Fibroblast of villous mesenchyme (primary cell): Measurements from ENCODE around the gene BMP8B. TPM values are rescaled to one million over a fixed set of nuclear protein-coding genes. Genes with fewer than 3 reads are reported as not detected.

Experiments used
- DNase-seq: peaks from one replicate; pipeline ENCODE4 v3.0.0-alpha.2; 2010; ENCODE audit warnings: low read depth
- H3K4me3 ChIP-seq: 2 replicates; pipeline ENCODE4 v1.5.1; 2011; ENCODE audit warnings: low read depth, mild to moderate bottlenecking, low read length
- total RNA-seq: library from RNA; depleted of rRNA; stranded (reverse); fragments of >200 nt; gene quantifications from 2 replicates; pipeline ENCODE4 v1.2.3, GENCODE V29; 2012
- TF ChIP-seq, protein P1 (sequence below): IDR thresholded peaks from 2 replicates; pipeline ENCODE4 v1.5.1; 2012; ENCODE audit warnings: low read depth, mild to moderate bottlenecking, low read length; ENCODE audit not compliant: insufficient read depth

Gene BMP8B
- total RNA-seq, 1 donor, result under 0.01 TPM

- TF ChIP-seq, protein P1, sequence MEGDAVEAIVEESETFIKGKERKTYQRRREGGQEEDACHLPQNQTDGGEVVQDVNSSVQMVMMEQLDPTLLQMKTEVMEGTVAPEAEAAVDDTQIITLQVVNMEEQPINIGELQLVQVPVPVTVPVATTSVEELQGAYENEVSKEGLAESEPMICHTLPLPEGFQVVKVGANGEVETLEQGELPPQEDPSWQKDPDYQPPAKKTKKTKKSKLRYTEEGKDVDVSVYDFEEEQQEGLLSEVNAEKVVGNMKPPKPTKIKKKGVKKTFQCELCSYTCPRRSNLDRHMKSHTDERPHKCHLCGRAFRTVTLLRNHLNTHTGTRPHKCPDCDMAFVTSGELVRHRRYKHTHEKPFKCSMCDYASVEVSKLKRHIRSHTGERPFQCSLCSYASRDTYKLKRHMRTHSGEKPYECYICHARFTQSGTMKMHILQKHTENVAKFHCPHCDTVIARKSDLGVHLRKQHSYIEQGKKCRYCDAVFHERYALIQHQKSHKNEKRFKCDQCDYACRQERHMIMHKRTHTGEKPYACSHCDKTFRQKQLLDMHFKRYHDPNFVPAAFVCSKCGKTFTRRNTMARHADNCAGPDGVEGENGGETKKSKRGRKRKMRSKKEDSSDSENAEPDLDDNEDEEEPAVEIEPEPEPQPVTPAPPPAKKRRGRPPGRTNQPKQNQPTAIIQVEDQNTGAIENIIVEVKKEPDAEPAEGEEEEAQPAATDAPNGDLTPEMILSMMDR, result no peak
- no peak overlapping the region for H3K4me3 ChIP-seq
- DNase-seq, result no peak
Observed at GRCh38 chr1:39755965-39756659, 32.6 kb downstream of the BMP8B start.

GRCh38 chr1:39754906-39755504, 33.7 kb downstream of the BMP8B start:
- TF ChIP-seq, protein P1, result no peak
- DNase-seq, result no peak
- no peak overlapping the region for H3K4me3 ChIP-seq

DNA sequence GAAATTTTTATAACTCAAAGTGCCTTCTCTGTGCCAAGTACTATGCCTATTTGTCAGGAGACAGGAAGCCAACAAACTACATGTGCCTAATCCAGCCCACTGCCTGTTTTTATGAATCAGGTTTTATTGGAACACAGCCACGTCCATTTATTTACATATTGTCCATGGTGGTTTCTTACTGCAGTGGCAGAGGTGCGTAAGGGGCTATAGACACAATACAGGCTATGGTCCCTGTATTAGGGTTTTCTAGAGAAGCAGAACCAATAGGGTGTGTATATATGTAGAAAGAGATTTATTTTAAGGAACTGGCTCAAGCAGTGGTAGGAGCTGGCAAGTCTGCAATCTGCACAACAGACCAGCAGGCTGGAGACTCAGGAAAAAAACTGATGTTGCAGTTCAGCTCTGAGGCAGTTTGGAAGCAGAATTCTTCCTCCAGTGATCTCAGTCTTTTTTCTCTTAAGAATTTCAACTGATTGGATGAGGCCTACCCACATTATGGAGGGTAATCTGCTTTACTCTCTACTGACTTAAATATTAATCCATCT, 34.6 kb downstream of the BMP8B start:
- TF ChIP-seq, protein P1, result no peak
- DNase-seq, result no peak
- no peak overlapping the region for H3K4me3 ChIP-seq

GRCh38 chr1:39753132-39754025, 35.3 kb downstream of the BMP8B start:
- H3K4me3 ChIP-seq, result no peak overlapping the region
- DNase-seq, result no peak
- TF ChIP-seq, protein P1, result no peak

GRCh38 chr1:39752703-39753102, 36.0 kb downstream of the BMP8B start:
- TF ChIP-seq, protein P1, result no peak
- H3K4me3 ChIP-seq, result no peak overlapping the region
- no peak for DNase-seq

DNA sequence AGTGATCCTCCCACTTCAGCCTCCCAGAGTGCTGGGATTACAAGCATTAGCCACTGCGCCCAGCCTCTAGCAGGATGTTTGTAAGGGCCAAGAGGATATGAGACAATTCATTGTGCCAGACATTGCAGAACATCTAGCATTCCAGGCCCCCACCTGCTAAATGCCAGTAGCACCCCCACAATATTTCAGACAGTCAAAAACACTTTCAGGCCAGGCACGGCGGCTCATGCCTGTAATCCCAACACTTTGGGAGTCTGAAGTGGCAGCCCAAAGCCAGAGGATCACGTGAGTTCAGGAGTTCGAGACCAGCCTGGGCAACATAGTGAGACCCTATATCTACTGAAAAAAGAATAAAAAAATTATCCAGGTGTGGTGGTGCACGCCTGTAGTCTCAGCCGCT, 37.1 kb downstream of the BMP8B start:
- H3K4me3 ChIP-seq, result no peak overlapping the region
- DNase-seq, result no peak
- TF ChIP-seq, protein P1, result no peak
